GM12891 (cell line): ENCODE results near the gene CYP1A1.

Experiments
- PAX5 ChIP-seq: IDR thresholded peaks from 2 replicates; pipeline ENCODE4 v1.6.1; 2011; ENCODE audit warnings: low read length, moderate library complexity, mild to moderate bottlenecking; ENCODE audit not compliant: insufficient read depth, severe bottlenecking
- POLR2A ChIP-seq: IDR thresholded peaks from 2 replicates; pipeline ENCODE4 v1.6.1; 2011; ENCODE audit warnings: low read depth, low read length, control low read depth
- POLR2AphosphoS5 ChIP-seq: IDR thresholded peaks from 2 replicates; pipeline ENCODE4 v1.6.1; 2011; ENCODE audit warnings: low read depth, low read length, control low read depth
- POU2F2 ChIP-seq: IDR thresholded peaks from 2 replicates; pipeline ENCODE4 v1.6.1; 2011; ENCODE audit warnings: low read depth, mild to moderate bottlenecking, control low read depth, low read length, moderate library complexity
- SPI1 ChIP-seq: IDR thresholded peaks from 2 replicates; pipeline ENCODE4 v1.6.1; 2011; ENCODE audit warnings: low read depth, low read length, control low read depth
- TAF1 ChIP-seq: IDR thresholded peaks from 2 replicates; pipeline ENCODE4 v1.6.1; 2011; ENCODE audit warnings: low read depth, low read length, control low read depth

DNA sequence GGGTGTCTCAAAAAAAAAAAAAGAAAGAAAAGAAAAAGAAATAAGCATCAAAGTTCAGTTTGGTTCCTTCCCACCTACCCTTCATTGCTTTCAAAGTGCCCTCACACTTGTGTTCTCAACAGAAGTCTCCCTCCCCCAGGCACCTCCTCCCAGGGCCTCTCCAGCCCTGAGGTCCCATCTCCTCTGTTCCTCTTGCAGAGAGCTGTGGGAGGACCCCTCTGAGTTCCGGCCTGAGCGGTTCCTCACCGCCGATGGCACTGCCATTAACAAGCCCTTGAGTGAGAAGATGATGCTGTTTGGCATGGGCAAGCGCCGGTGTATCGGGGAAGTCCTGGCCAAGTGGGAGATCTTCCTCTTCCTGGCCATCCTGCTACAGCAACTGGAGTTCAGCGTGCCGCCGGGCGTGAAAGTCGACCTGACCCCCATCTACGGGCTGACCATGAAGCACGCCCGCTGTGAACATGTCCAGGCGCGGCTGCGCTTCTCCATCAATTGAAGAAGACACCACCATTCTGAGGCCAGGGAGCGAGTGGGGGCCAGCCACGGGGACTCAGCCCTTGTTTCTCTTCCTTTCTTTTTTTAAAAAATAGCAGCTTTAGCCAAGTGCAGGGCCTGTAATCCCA lies 29.4 kb upstream of the CYP1A1 start:
- TF ChIP-seq POLR2AphosphoS5 = no peak
- TF ChIP-seq TAF1 = no peak
- no peak for TF ChIP-seq POLR2A
- TF ChIP-seq POU2F2 = no peak
- no peak for TF ChIP-seq PAX5
- no peak for TF ChIP-seq SPI1
